GM12878 (cell line): ENCODE results near the gene ANO8. TPM values are rescaled to one million over a fixed set of nuclear protein-coding genes. Genes with fewer than 3 reads are reported as not detected.

ENCODE experiments used
- ATF7 ChIP-seq: fragments of 450-650 bp; IDR thresholded peaks from 2 replicates; pipeline ENCODE4 v1.6.1; 2016; ENCODE audit warnings: low read depth, mild to moderate bottlenecking
- BHLHE40 ChIP-seq, 2 experiments: fragments of 450-650 bp in 1 of 2; IDR thresholded peaks; 2 replicates each; pipeline ENCODE4 v1.6.1; 2011 to 2017; ENCODE audit warnings: low read depth in 2 of 2, borderline replicate concordance in 1 of 2, improper control_type of control experiment in 1 of 2, low read length in 1 of 2, mild to moderate bottlenecking in 1 of 2
- CHD1 ChIP-seq: IDR thresholded peaks from 2 replicates; pipeline ENCODE4 v1.6.1; 2012; ENCODE audit warnings: low read depth, low read length, improper control_type of control experiment
- E2F8 ChIP-seq: fragments of 450-650 bp; IDR thresholded peaks from 2 replicates; pipeline ENCODE4 v1.6.1; 2018; ENCODE audit warnings: mild to moderate bottlenecking, low read depth, moderate library complexity; ENCODE audit not compliant: partially characterized antibody
- ESRRA ChIP-seq: IDR thresholded peaks from 2 replicates; pipeline ENCODE4 v1.6.1; 2012; ENCODE audit warnings: mild to moderate bottlenecking, low read length, improper control_type of control experiment
- ETV6 ChIP-seq, 2 experiments: fragments of 450-650 bp in 1 of 2; IDR thresholded peaks in 1 of 2; conservative IDR thresholded peaks in 1 of 2; 2 replicates each; pipeline ENCODE4 v1.6.1; 2014; ENCODE audit warnings: antibody characterized with exemption in 1 of 2, borderline replicate concordance in 1 of 2, low read depth in 1 of 2, mild to moderate bottlenecking in 1 of 2, moderate library complexity in 1 of 2
- KLF5 ChIP-seq: fragments of 450-650 bp; IDR thresholded peaks from 2 replicates; pipeline ENCODE4 v1.6.1; 2014; ENCODE audit warnings: mild to moderate bottlenecking; ENCODE audit not compliant: partially characterized antibody
- MAX ChIP-seq: IDR thresholded peaks from 2 replicates; pipeline ENCODE4 v1.6.1; 2012; ENCODE audit warnings: low read depth, low read length, improper control_type of control experiment
- MXI1 ChIP-seq: fragments of 150-350 bp; IDR thresholded peaks from 2 replicates; pipeline ENCODE4 v1.6.1; 2011; ENCODE audit warnings: low read depth, mild to moderate bottlenecking, inconsistent platforms, low read length, improper control_type of control experiment
- NFYB ChIP-seq: IDR thresholded peaks from 2 replicates; pipeline ENCODE4 v1.6.1; 2011; ENCODE audit warnings: low read depth, mild to moderate bottlenecking, low read length, improper control_type of control experiment, moderate library complexity; ENCODE audit not compliant: insufficient read depth
- NR2C2 ChIP-seq: IDR thresholded peaks from 2 replicates; pipeline ENCODE4 v1.6.1; 2011; ENCODE audit warnings: borderline replicate concordance, low read depth; ENCODE audit not compliant: control insufficient read depth, insufficient read length
- POLR2AphosphoS2 ChIP-seq: IDR thresholded peaks from 2 replicates; pipeline ENCODE4 v1.6.1; 2011; ENCODE audit warnings: low read depth, mild to moderate bottlenecking, low read length, improper control_type of control experiment, moderate library complexity
- RAD51 ChIP-seq: fragments of 450-650 bp; IDR thresholded peaks from 2 replicates; pipeline ENCODE4 v1.6.1; 2016; ENCODE audit warnings: moderate library complexity, mild to moderate bottlenecking, inconsistent platforms
- TCF7 ChIP-seq: IDR thresholded peaks from 2 replicates; pipeline ENCODE4 v1.6.1; 2014; ENCODE audit warnings: antibody characterized with exemption, borderline replicate concordance
- USF2 ChIP-seq: IDR thresholded peaks from 2 replicates; pipeline ENCODE4 v1.6.1; 2011; ENCODE audit warnings: low read depth, low read length, improper control_type of control experiment, borderline replicate concordance
- ZZZ3 ChIP-seq: IDR thresholded peaks from 2 replicates; pipeline ENCODE4 v1.6.1; 2011; ENCODE audit warnings: low read depth; ENCODE audit not compliant: control insufficient read depth, insufficient read length
- polyA plus RNA-seq, 11 experiments: library from polyadenylated mRNA; depleted of rRNA in 4 of 11; unstranded in 6 of 11; stranded (reverse) in 5 of 11; fragments of >200 nt; fragmentation: Nextera tagmentation in 4 of 11; fragmentation: Illumina TruSeq in 1 of 11; extraction: Ambion mirVana in 4 of 11; extraction: Trizol in 1 of 11; gene quantifications; 1 replicate in 1 of 11; 2 replicates in 10 of 11; pipeline versions ENCODE4 v1.2.1 to v1.2.3, GENCODE V29; 2011 to 2016; ENCODE audit warnings: inconsistent platforms in 2 of 11, missing spikeins in 2 of 11, low read depth in 1 of 11
- total RNA-seq, 4 experiments: library from RNA; depleted of rRNA in 3 of 4; stranded (reverse); fragments of >200 nt in 3 of 4; fragmentation: Illumina TruSeq in 1 of 4; extraction: Trizol in 1 of 4; gene quantifications; 2 replicates each; pipeline versions ENCODE4 v1.2.1 to v1.2.3, GENCODE V29; 2013 to 2021
- TF ChIP-seq, protein P1 (sequence below): IDR thresholded peaks from 2 replicates; pipeline ENCODE4 v1.6.1; 2011; ENCODE audit warnings: borderline replicate concordance, low read depth, mild to moderate bottlenecking, moderate library complexity, mixed read lengths, low read length; ENCODE audit not compliant: insufficient read depth; ENCODE audit errors: extremely low read length
- TF ChIP-seq, protein P2 (sequence below): fragments of 450-650 bp; IDR thresholded peaks from 2 replicates; pipeline ENCODE4 v1.6.1; 2017; ENCODE audit warnings: low read depth, mild to moderate bottlenecking, moderate library complexity
- TF ChIP-seq, protein P3 (sequence below): fragments of 450-650 bp; IDR thresholded peaks from 2 replicates; pipeline ENCODE4 v1.6.1; 2018; ENCODE audit warnings: borderline replicate concordance, mild to moderate bottlenecking; ENCODE audit not compliant: partially characterized antibody

The ANO8 gene
- total and polyA plus RNA-seq, 10 of the 15 experiments (the other 5 are each of a cell fraction or from before 2014, with no cell fraction given): 0.04 to 6.7 (median 1.1) TPM

DNA sequence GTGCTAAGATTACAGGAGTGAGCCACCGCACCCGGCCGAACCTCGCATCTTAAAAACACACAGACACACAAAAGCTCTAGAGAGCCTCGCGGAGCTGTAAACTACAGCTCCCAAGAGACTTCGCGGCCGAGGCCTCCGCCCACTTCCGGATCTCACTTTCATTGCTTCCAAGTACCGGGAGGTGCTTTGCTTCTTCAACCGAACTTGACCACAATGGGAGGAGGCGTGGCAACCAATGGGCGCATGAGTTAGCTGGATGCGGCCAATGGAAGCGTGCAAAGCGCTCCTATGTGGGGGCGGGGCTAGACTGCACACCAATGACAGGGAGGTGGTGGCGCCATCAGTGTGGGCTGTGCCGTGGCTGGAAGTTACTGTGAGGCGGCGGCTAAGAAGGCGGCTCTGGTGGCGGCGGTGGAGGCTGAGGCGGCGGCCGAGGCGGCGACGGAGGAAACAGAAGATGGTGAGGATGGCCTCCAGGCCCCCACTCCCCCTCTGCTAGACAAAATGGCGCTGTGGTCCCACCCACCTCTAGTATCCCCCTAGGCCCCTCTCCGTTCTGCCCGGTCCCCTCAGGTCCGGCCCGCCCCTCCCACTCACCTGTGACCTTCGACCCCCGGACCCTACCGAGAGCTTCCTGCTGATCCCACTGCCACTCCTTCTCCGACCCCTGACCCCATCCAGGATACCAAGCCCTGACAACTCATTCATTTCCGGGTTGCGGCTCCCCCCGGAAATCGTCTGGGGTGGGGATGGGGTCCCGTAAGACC, 25.3 kb downstream of the ANO8 start, which contains the start of gene DDA1 (continued):
- TF ChIP-seq E2F8: no peak
- TF ChIP-seq ETV6 (conservative IDR thresholded peaks at IDR 0.05 in 1 of 2, IDR thresholded peaks at IDR 0.05 in 1 of 2; ENCODE audit: borderline replicate concordance in 1 of 2, low read depth in 1 of 2): no peak
- no peak for TF ChIP-seq TCF7
- peak in 1 of 2 experiments; percentile 31; a peak in 1 of 4 replicates for TF ChIP-seq BHLHE40 (IDR thresholded peaks at IDR 0.05; ENCODE audit: borderline replicate concordance in 1 of 2, low read depth in 2 of 2, low read length in 1 of 2)
- TF ChIP-seq USF2: no peak
- TF ChIP-seq NFYB: peak; percentile 100
- TF ChIP-seq, protein P1, sequence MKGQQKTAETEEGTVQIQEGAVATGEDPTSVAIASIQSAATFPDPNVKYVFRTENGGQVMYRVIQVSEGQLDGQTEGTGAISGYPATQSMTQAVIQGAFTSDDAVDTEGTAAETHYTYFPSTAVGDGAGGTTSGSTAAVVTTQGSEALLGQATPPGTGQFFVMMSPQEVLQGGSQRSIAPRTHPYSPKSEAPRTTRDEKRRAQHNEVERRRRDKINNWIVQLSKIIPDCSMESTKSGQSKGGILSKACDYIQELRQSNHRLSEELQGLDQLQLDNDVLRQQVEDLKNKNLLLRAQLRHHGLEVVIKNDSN: no peak
- TF ChIP-seq, protein P2, sequence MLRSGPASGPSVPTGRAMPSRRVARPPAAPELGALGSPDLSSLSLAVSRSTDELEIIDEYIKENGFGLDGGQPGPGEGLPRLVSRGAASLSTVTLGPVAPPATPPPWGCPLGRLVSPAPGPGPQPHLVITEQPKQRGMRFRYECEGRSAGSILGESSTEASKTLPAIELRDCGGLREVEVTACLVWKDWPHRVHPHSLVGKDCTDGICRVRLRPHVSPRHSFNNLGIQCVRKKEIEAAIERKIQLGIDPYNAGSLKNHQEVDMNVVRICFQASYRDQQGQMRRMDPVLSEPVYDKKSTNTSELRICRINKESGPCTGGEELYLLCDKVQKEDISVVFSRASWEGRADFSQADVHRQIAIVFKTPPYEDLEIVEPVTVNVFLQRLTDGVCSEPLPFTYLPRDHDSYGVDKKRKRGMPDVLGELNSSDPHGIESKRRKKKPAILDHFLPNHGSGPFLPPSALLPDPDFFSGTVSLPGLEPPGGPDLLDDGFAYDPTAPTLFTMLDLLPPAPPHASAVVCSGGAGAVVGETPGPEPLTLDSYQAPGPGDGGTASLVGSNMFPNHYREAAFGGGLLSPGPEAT: peak; percentile 72
- TF ChIP-seq ESRRA: no peak
- TF ChIP-seq ATF7: 0 out of 2 replicates have a peak, but pooled peaks have one; percentile 32
- TF ChIP-seq POLR2AphosphoS2: no peak
- TF ChIP-seq MXI1: peak; percentile 21; the same call in 1 of the 2 replicates
- TF ChIP-seq ZZZ3: no peak
- TF ChIP-seq KLF5: no peak
- TF ChIP-seq MAX: no peak
- TF ChIP-seq, protein P3, sequence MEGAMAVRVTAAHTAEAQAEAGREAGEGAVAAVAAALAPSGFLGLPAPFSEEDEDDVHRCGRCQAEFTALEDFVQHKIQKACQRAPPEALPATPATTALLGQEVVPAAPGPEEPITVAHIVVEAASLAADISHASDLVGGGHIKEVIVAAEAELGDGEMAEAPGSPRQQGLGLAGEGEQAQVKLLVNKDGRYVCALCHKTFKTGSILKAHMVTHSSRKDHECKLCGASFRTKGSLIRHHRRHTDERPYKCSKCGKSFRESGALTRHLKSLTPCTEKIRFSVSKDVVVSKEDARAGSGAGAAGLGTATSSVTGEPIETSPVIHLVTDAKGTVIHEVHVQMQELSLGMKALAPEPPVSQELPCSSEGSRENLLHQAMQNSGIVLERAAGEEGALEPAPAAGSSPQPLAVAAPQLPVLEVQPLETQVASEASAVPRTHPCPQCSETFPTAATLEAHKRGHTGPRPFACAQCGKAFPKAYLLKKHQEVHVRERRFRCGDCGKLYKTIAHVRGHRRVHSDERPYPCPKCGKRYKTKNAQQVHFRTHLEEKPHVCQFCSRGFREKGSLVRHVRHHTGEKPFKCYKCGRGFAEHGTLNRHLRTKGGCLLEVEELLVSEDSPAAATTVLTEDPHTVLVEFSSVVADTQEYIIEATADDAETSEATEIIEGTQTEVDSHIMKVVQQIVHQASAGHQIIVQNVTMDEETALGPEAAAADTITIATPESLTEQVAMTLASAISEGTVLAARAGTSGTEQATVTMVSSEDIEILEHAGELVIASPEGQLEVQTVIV: peak; percentile 56
- no peak for TF ChIP-seq CHD1
- peak; percentile 69 for TF ChIP-seq NR2C2
- TF ChIP-seq RAD51: no peak
